SKM-1 treated with dmso at 0.1 percent for 144 hours (cell line): ENCODE data around the gene CAV2.

ENCODE experiments used
- DNase-seq: peaks from one replicate; lab custom pipeline; 2025; ENCODE audit not compliant: unreplicated experiment; lab: John Stamatoyannopoulos, UW

The CAV2 gene

DNA sequence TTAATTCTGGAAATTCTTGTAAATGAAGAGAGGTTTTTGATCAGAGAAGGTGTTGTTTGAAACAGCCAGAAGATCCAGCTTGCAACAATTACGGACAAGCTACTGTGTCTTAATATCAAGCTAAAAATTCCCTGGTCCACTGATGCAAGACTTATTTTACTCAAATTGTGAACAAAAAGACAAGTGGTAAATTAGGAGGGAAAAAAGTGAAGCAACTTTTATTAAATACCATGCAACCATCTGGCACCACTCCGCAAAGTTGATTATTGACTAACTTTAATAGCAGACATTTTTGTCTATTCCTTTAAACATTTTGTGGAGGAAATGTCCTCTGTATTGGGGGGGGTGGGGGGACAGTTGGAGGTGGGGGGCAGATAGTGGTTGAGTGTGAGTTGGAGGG, 5.1 kb upstream of the CAV2 start:
- DNase-seq: no peak

- DNase-seq: no peak
Measured at GRCh38 chr7:116495736-116496135, 3.8 kb upstream of the CAV2 start.

- no peak for DNase-seq
Measured at GRCh38 chr7:116496653-116497052, 2.9 kb upstream of the CAV2 start.

DNA sequence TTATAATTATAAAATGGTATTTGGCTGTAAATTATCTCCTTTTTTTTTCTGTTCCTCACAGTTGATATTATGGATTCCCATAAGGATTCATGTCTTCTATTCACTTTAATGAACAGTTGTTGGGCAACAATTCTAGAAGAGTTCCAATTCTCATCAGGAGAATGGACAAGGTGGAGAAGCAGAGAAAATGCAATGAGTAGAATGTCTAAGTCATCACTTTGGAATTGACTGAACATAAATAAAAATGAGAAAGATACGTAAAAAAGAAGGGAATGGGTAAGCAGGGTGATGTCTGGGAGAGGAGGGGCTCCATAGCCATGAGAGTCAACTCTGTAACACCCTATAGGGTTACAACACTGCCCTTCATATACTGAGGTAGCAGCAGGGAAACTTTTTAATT, 1.8 kb upstream of the CAV2 start:
- no peak for DNase-seq

GRCh38 chr7:116500078-116500853, 728 bp downstream of the CAV2 start:
- no peak for DNase-seq

DNA sequence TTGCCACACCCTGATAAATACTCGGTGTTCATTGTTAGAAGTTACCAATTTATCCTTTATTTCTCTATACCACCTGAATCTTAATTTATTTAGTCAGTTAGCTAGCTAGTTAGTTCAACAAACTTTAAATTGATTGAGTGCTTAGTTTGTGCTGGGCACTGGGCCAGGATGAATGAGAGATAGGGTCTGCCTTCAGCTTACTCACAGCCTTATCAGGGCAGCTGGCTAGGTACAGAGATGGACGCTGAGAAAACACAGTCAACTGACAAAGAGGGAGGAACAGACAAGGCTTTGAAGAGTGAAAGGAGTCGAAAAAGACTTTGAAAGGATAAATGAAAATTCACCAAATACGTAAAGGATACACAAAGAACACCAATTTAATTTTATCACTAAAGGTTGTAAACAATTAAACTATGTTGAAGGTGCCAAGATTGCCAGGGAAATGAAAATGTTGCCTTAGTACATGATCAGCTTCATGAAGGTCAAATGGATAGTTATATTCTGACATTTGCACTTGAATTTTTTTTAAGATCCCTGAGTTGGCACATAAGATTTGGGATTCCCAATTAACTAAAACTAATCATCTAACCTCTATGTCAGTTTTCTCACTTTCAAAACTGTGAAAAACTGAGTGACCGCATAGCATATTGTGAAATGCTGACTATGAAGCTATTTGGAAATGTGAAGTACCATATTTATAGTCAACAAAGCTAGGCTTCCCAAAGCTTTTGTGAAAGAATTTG, 2.1 kb downstream of the CAV2 start:
- no peak for DNase-seq

DNA sequence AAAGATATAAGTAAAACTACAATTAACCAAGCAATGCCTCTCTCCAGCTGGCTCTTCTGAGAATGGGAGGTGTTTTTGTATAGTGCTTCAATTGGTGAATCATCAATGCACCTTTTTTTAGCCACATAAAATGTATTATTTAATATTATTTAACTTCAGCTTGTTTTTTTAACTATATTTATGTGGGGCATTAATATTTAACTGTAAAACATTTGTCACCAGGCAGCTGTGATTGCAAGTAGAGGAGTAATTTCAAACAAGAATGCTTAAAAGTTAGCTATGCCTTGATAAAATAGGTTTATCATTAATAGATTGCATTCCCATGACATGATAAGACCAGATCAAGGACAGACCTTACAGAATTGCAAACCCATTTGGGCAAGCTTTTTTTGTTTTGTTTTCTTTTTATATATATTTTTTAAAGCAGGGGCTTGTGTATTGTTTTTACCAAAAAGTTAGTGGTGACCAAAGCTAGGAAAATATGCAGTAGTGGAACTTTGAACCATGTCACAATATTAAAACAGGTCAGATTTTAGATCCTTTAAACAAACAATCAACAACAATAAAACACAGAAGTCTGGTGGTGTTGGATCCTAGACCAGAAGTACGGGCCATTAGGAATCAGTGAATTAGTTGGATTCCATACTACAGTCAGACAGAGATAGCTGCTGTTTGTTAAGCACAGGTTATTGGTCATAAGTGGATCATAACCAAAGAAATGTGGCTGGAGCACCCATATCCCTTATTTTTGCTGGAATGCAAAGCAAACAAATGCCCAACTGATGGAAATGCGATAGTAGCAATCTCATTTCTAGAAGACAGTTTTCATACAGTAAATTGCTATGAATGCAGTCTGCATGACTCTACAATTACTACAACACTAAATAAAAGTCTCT, 2.9 kb downstream of the CAV2 start:
- DNase-seq: no peak

DNA sequence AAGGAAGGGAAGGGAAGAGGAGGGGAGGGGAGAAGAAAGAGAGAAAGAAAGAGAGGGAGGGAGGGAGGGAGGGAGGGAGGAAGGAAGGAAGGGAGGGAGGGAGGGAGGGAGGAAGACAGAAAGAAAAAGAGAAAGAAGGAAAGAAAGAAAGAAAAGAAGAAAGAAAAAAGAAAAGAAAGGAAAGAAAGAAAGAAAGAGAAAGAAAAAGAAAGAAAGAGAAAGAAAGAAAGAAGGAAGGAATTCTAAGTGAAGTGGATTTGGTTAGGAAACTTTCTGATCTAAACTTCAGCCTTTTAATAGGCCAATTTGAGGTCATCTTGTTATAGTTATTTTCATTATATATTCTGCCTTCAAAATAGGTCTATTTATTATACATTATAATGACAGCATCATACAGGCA, 4.3 kb downstream of the CAV2 start:
- DNase-seq: no peak

GRCh38 chr7:116505278-116505677, 5.7 kb downstream of the CAV2 start:
- DNase-seq: no peak

GRCh38 chr7:116505823-116506222, 6.3 kb downstream of the CAV2 start:
- no peak for DNase-seq

- DNase-seq: no peak
Measured at GRCh38 chr7:116509982-116510579, 10.5 kb downstream of the CAV2 start.

GRCh38 chr7:116510795-116511194, 11.3 kb downstream of the CAV2 start:
- no peak for DNase-seq

DNA sequence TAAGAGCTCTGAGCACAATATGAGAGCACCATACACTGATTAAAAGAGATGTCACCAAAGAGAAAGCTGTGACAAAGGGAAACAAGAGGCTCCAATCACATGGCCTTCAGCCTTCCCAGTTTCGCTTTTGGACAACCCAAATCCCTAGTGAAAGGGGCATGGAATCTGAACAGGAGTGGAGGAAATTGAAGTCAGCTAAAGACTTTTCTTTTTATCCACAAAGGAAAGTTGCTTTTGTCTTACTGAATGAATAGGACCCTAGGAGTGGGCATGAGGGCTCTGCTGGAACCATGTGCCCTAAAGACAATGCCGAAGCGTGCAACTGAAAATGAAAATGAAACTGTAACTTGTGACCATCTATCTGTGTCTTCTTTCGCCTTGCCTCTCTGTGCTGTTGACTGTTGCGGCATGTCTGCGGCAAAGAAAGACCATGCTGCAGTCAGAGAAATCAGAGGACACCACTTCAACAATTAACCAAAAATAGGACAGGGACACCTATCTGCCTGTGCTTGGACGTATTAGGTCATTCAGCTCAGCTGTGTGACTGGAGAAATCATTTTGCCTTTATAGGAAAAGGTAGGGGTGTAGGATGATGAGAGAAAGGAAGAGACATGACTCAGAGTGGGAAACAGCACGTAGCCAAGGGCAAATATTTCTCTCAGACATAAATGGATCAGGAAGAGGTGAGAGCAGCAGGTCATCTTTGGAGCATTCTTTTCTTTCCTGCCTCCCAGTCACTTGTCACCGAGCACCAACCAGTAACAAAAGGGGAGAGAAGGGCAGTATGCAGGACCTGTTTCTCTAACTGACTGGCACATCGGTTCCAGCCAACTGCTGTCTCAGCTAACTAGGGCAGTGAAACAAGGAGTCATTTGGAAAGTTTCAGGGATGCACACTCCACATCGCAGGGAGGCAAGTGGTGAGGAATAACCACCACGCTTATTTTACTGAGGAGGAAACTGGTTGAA, 12.3 kb downstream of the CAV2 start:
- no peak for DNase-seq

DNA sequence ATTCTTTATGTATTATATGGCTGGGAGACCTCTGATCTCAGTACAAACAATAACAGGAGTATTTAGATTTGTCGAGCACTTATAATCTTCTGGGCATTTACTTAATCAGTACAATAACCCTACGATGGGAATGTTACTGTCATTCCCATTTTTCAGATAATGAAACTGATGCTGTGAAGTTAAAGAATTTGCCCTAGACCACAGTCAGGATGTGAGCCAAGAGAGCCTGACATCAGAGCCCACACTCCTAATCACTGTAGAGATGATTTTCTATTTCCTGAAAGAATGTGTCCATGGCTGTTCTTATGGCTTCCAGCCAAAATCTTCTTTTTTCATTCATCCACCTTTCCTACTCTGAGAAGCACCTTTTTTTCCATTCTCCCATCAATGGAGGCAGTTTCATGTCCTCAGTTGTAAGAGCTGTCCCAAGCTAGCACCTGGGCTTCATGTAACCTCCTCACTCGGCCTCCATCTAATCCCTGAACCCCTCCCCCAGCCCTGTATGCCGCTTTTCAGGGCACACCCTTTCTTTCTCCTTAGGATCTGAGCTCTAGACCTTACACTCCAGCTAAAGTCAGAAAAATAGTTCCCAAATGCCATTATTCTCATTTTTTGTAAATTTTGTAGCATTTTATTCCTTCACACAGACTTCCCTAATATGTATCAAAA, 13.1 kb downstream of the CAV2 start:
- DNase-seq: no peak

- no peak for DNase-seq
Measured at GRCh38 chr7:116515584-116515983, 16.0 kb downstream of the CAV2 start.

GRCh38 chr7:116516324-116516723, 16.8 kb downstream of the CAV2 start:
- DNase-seq: no peak

DNA sequence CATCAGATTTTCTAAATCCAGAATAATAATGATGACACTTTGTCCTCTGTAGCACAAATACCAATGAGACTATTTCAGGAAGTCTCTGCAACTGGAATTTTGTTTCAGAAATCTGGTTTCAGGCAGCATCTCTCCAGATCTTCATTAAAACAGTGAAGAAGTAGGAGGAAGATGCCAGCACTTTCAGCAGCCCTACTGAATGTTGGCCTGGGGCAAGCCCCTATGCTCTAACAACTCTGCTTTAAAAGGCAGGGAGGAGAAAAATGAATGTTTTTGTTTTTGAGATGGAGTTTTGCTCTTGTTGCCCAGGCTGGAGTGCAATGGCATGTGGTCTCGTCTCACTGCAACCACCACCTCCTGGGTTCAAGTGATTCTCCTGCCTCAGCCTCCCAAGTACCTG, 18.1 kb downstream of the CAV2 start:
- DNase-seq: no peak

GRCh38 chr7:116518961-116519360, 19.4 kb downstream of the CAV2 start:
- DNase-seq: no peak

DNA sequence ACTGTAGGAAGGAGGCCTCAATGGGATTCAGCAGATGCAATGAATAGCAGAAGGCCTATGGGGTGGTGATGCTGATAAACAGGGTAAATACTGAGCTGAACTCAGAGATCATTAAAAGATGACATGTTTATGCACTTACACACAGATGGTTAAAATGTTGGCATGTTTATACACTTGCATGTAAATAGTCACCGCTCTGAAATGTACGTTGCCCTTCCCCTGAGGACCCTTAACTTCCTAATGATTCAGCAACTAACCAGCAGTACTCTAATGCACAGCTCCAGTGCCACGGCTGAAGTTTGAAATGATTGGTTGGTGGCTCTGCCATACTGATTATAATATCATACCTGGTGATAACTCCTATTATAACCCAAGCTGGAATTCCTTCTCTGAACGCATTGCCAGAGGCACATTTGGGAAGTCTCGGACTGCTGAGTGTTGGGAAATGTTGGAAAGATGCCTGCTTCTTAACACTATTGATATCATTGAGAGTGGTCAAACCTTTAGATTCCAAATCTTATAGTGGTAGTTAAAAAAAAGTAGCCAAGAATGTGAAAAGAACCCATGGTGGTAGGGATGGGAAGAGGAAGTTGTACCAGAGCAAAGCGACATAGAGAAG, 21.6 kb downstream of the CAV2 start:
- DNase-seq: no peak
